Kidney (tissue), 14 donors: ENCODE data around the gene CSNK1D. TPM values are rescaled to one million over a fixed set of nuclear protein-coding genes. Genes with fewer than 3 reads are reported as not detected.

Source experiments
- DNase-seq, 5 donors: peaks; one replicate each; pipeline ENCODE4 v3.0.0-alpha.2; 2013 to 2020
- FAIRE-seq: peaks from 2 replicates; lab custom pipeline; 2012; peaks lifted over from hg19 to GRCh38; lab: Jason Lieb, UNC
- H3K27ac ChIP-seq, 2 donors: one replicate each; pipeline ENCODE4 v1.7.0; 2013; ENCODE audit warnings: low read depth in 2 of 2, low read length in 2 of 2, inconsistent platforms in 1 of 2
- H3K27me3 ChIP-seq: one replicate; pipeline ENCODE4 v1.7.1; 2013; ENCODE audit warnings: low read length, inconsistent platforms; ENCODE audit not compliant: control insufficient read depth, insufficient read depth
- H3K36me3 ChIP-seq, 3 donors: one replicate each; pipeline versions ENCODE4 v1.7.0 to v1.7.1; 2013; ENCODE audit warnings: low read length in 3 of 3, control low read depth in 1 of 3, inconsistent platforms in 1 of 3; ENCODE audit not compliant: insufficient read depth in 3 of 3, control insufficient read depth in 2 of 3
- H3K4me1 ChIP-seq, 3 donors: one replicate each; pipeline versions ENCODE4 v1.7.0 to v1.7.1; 2013; ENCODE audit warnings: low read length in 3 of 3, inconsistent platforms in 1 of 3, low read depth in 1 of 3; ENCODE audit not compliant: control insufficient read depth in 2 of 3, insufficient read depth in 2 of 3
- H3K4me3 ChIP-seq, 3 donors: one replicate each; pipeline versions ENCODE4 v1.7.0 to v1.8.1; 2013; ENCODE audit warnings: low read length in 3 of 3, control low read depth in 1 of 3, inconsistent platforms in 1 of 3
- H3K9ac ChIP-seq, 3 donors: one replicate each; pipeline versions ENCODE4 v1.7.0 to v1.7.1; 2013; ENCODE audit warnings: low read length in 3 of 3, control low read depth in 1 of 3, inconsistent platforms in 1 of 3
- H3K9me3 ChIP-seq, 3 donors: one replicate each; pipeline versions ENCODE4 v1.7.0 to v1.7.1; 2013; ENCODE audit warnings: low read length in 3 of 3, control low read depth in 1 of 3, inconsistent platforms in 1 of 3; ENCODE audit not compliant: control insufficient read depth in 2 of 3, insufficient read depth in 1 of 3
- CTCF ChIP-seq: IDR thresholded peaks from 3 replicates; pipeline ENCODE4 v1.5.1; 2012; ENCODE audit warnings: mild to moderate bottlenecking, moderate library complexity, borderline replicate concordance; ENCODE audit not compliant: insufficient read depth; ENCODE audit errors: extremely low read depth
- intact Hi-C: fragments of 100-400 bp; cut with DNase I; formaldehyde crosslinking; loops from one replicate; pipeline ENCODE4 v1.11.1; 2022
- polyA plus RNA-seq: library from polyadenylated mRNA; stranded (reverse); fragments of 350-450 nt; fragmentation: Illumina TruSeq; extraction: RNeasy Lipid Tissue Mini Kit (QIAGEN cat#74804); gene quantifications from one replicate; pipeline ENCODE4 v1.2.3, GENCODE V29; 2014; ENCODE audit warnings: low read depth, low replicate concordance; ENCODE audit not compliant: insufficient read depth
- total RNA-seq: library from RNA; stranded (reverse); fragmentation: NEBNext Ultra II Directional; extraction: Animal tissue kit (Norgen Biotek cat#: 25700); gene quantifications from one replicate; pipeline ENCODE4 v1.2.1, GENCODE V29; 2021
- donor health status: control.
- donor health status: control.
- donor health status: control.
- donor health status: control.
- donor health status: control.
- donor health status: DM: yes; HTN: yes; CAD: no.
- donor health status: Normal renal cell carcinoma (clear cell type).

Gene CSNK1D
- total and polyA plus RNA-seq, 2 donors from 2014 or later: 69.7 to 160 TPM

GRCh38 chr17:82230609-82231311, 42.7 kb downstream of the CSNK1D start:
- intact Hi-C loops: loop anchor here (10.0 kb wide), 1 partner anchor 94 kb away; no protein-coding TSS in a partner anchor
- Histone ChIP-seq H3K36me3 (no peaks in the 10 kb centered on the region), H3K9me3 (no peaks in the 10 kb centered on the region), H3K9ac (peak overlapping the region in 1 of 3 donors; percentile 40), H3K4me1 (peaks cover 0 to 41% (median 13%) of the 10 kb centered on the region in 3 donors), H3K4me3 (peak overlapping the region in 1 of 3 donors; percentile 49), H3K27me3 (no peaks in the 10 kb centered on the region), H3K27ac (peak overlapping the region; percentile 85 to 86)
- DNase-seq: peak; percentile 71 to 96 (median 89)
- FAIRE-seq: no peak
- TF ChIP-seq CTCF: peak; percentile 36

GRCh38 chr17:82229698-82230608, 43.5 kb downstream of the CSNK1D start:
- Histone ChIP-seq H3K4me3 (peak overlapping the region in 2 of 3 donors; percentile 45 to 48), H3K27ac (peak overlapping the region; percentile 85 to 86), H3K4me1 (peaks cover 0 to 33% (median 8%) of the 10 kb centered on the region in 3 donors), H3K9me3 (no peaks in the 10 kb centered on the region), H3K36me3 (no peaks in the 10 kb centered on the region), H3K9ac (peak overlapping the region in 2 of 3 donors; percentile 40 to 41), H3K27me3 (no peaks in the 10 kb centered on the region)
- intact Hi-C loops: loop anchor here (10.0 kb wide), 1 partner anchor 95 kb away; no protein-coding TSS in a partner anchor
- no peak for TF ChIP-seq CTCF
- FAIRE-seq (no peak), DNase-seq (peak in 3 of 5 donors; percentile 20 to 87 (median 78))

- no peak for FAIRE-seq
- Histone ChIP-seq H3K27ac (peak within 1 kb of the TSS; percentile 84 to 86), H3K9ac (peak within 1 kb of the TSS in 2 of 3 donors; percentile 34 to 48), H3K27me3 (no peaks in the 10 kb centered on the region), H3K4me1 (peaks cover 0 to 25% (median 4%) of the 10 kb centered on the region in 3 donors), H3K9me3 (no peaks in the 10 kb centered on the region), H3K36me3 (no peaks in the 10 kb centered on the region), H3K4me3 (peak within 1 kb of the TSS in 2 of 3 donors; percentile 45 to 48)
- TF ChIP-seq CTCF: no peak
- intact Hi-C loops: no loop called here
- peak; percentile 67 to 94 (median 80) for DNase-seq
Measured at GRCh38 chr17:82228842-82229697, 44.4 kb downstream of the CSNK1D start, which contains the start of gene SLC16A3. SLC16A3 (plus strand) TSS chr17:82229042; CDS start chr17:82236009, 6,967 bp downstream.
